WI38 (cell line): ENCODE results near the gene IFT43.

Experiments used
- H3K4me3 ChIP-seq: 2 replicates; pipeline ENCODE4 v1.5.1; 2011; ENCODE audit warnings: low read depth, mild to moderate bottlenecking, control low read depth, low read length
- CTCF ChIP-seq: IDR thresholded peaks from 2 replicates; pipeline ENCODE4 v1.5.1; 2012; ENCODE audit warnings: low read depth, mild to moderate bottlenecking, control low read depth, low read length

IFT43 gene

GRCh38 chr14:76097547-76097946, 112.0 kb downstream of the IFT43 start:
- H3K4me3 ChIP-seq: no peak overlapping the region
- TF ChIP-seq CTCF: no peak

- no peak for TF ChIP-seq CTCF
These were observed 112.5 kb downstream of the IFT43 start for GRCh38 chr14:76098047-76098446.

GRCh38 chr14:76098916-76099675, 113.5 kb downstream of the IFT43 start:
- TF ChIP-seq CTCF: no peak
- no peak overlapping the region for H3K4me3 ChIP-seq

More at GRCh38 chr14:76098047-76098446, 112.5 kb downstream of the IFT43 start:
- no peak overlapping the region for H3K4me3 ChIP-seq

GRCh38 chr14:76100236-76100635, 114.7 kb downstream of the IFT43 start:
- no peak for TF ChIP-seq CTCF
- no peak overlapping the region for H3K4me3 ChIP-seq

- H3K4me3 ChIP-seq: no peak overlapping the region
- no peak for TF ChIP-seq CTCF
These were observed 116.1 kb downstream of the IFT43 start for GRCh38 chr14:76101391-76102379.

- TF ChIP-seq CTCF: no peak
- no peak overlapping the region for H3K4me3 ChIP-seq
These were observed 119.3 kb downstream of the IFT43 start for GRCh38 chr14:76104802-76105355.
